Measurements from ENCODE around the gene MRPL20.

GRCh38 chr1:1380860-1381259, 26.2 kb downstream of the MRPL20 start:
- TF ChIP-seq CTCF (IDR thresholded peaks at IDR 0.05) (no peak), POLR2A (IDR thresholded peaks at IDR 0.05) (no peak)
